ENCODE measurements around the gene SLC16A11.
"Not testable (repeated sequence)": the region's sequence is repeated elsewhere in the genome, so short reads cannot be mapped to it uniquely, and the experiment has no call there.

SLC16A11 gene

GRCh38 chr17:7058831-7059447 is 15.0 kb upstream of the SLC16A11 start:
- no peak overlapping the region for H3K4me3 ChIP-seq (ENCODE audit: low read depth, low read length)

- no peak overlapping the region for H3K4me3 ChIP-seq (ENCODE audit: low read depth, low read length)
Observed at GRCh38 chr17:7056386-7056785, 12.5 kb upstream of the SLC16A11 start.

- H3K4me3 ChIP-seq (ENCODE audit: low read depth, low read length) = not testable (repeated sequence)
Observed at GRCh38 chr17:7050583-7050982, 6.7 kb upstream of the SLC16A11 start.

DNA sequence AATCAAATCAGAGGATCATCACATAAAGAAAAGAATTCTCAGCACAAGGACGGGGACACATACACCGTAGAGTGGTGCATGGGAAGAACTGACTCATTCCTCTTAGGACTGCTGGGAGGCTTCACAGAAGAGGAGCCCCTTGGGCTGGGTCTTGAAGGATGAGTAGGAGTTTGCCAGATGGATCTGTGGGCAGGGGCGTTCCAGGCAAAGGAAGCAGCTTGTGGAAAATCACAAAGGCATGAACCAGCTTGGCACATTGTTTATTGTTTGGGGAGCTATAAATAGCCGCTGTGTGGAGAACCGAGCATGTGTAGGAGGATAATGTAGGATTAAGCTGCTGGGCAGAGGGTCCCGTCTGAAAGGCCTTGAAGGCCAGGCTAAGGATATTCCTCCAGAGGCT is 5.1 kb upstream of the SLC16A11 start:
- no peak overlapping the region for H3K4me3 ChIP-seq (ENCODE audit: low read depth, low read length)

DNA sequence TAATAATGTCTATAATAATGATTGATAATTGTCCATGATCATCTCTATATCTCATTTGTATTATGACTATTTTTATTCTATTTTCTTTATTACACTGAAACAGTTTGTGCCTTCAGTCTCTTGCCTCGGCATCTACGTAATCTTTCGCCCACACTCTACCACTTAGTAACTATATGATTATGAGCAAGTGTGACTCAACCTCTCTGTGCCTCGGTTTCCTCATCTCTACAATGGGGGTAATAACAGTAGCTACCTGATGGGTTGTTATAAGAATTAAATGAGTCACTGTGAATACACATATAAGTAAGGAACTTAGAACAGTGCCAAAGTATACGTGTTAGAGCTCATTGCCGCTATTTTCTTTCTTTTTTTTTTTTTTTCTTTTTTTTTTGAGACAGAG is 3.7 kb upstream of the SLC16A11 start:
- H3K4me3 ChIP-seq (ENCODE audit: low read depth, low read length) = no peak overlapping the region

GRCh38 chr17:7046725-7047397 is 3.0 kb upstream of the SLC16A11 start:
- H3K4me3 ChIP-seq (ENCODE audit: low read depth, low read length) = peak overlapping the region; percentile 21

DNA sequence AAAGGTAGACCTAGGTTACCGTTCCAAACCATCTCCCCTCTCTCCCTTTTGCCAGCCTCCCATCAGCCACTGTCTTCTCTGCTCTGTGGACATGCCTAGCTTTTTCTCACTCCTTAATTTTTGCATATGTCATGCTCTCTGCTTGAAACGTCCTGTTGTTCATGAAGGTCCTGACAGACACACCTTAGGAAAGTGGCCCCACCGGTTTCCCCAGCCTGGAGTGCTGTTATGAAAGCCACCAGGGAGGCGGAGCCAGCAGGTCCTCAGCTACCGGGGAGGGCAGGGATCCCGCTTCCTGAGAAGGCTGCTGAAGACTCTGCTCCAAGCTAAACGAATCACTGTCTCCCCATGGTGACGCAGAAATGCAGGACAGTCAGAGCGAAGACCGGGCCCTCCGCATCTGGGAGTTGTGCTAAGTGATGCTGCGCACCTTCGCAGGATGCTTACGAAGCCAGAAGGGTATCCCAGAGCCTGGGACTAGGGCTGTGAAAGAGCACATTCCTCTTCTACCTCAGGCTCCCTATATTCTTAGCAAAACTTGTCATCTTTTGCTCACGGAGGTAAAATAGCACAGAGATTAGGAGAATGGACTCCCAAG is 2.3 kb upstream of the SLC16A11 start:
- peak overlapping the region; percentile 21 for H3K4me3 ChIP-seq (ENCODE audit: low read depth, low read length)

GRCh38 chr17:7045492-7046126 is 1.7 kb upstream of the SLC16A11 start:
- no peak overlapping the region for H3K4me3 ChIP-seq (ENCODE audit: low read depth, low read length)

- H3K4me3 ChIP-seq (ENCODE audit: low read depth, low read length) = peak overlapping the region; percentile 50
Observed at GRCh38 chr17:7043182-7043496, 753 bp downstream of the SLC16A11 start.

GRCh38 chr17:7042501-7043181 is 1.3 kb downstream of the SLC16A11 start:
- H3K4me3 ChIP-seq (ENCODE audit: low read depth, low read length) = peak overlapping the region; percentile 50

GRCh38 chr17:7041607-7042500 is 2.0 kb downstream of the SLC16A11 start:
- peak overlapping the region; percentile 50 for H3K4me3 ChIP-seq (ENCODE audit: low read depth, low read length)

DNA sequence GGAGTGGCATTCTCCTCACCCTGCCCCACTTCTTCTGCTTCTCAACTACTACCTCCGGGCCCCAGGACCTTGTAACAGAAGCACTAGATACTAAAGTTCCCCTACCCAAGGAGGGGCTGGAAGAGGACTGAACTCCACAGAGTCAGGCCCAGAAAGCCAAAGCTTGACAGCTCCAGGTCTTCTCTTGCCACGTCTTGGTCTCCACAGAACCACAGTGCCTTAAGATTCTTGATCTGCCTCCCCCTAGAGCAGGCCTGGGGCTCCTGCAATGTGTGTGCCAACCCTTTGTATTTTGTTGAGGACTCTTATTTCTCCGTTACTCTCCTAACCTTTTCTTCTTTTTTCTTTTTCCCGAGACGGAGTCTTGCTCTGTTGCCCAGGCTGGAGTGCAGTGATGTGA is 4.1 kb downstream of the SLC16A11 start:
- no peak overlapping the region for H3K4me3 ChIP-seq (ENCODE audit: low read depth, low read length)

DNA sequence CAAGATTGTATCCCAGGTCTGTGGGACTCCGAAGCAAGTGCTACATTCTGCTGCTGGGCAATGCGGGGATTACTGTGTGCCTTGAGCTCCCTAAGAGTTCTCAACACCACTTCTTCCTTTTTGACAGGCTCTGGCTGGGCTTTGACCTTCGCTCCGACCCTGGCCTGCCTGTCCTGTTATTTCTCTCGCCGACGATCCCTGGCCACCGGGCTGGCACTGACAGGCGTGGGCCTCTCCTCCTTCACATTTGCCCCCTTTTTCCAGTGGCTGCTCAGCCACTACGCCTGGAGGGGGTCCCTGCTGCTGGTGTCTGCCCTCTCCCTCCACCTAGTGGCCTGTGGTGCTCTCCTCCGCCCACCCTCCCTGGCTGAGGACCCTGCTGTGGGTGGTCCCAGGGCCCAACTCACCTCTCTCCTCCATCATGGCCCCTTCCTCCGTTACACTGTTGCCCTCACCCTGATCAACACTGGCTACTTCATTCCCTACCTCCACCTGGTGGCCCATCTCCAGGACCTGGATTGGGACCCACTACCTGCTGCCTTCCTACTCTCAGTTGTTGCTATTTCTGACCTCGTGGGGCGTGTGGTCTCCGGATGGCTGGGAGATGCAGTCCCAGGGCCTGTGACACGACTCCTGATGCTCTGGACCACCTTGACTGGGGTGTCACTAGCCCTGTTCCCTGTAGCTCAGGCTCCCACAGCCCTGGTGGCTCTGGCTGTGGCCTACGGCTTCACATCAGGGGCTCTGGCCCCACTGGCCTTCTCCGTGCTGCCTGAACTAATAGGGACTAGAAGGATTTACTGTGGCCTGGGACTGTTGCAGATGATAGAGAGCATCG is 5.6 kb downstream of the SLC16A11 start:
- no peak overlapping the region for H3K4me3 ChIP-seq (ENCODE audit: low read depth, low read length)

- H3K4me3 ChIP-seq (ENCODE audit: low read depth, low read length) = peak within 1 kb of the TSS; percentile 73
Observed at GRCh38 chr17:7035591-7036368, 8.1 kb downstream of the SLC16A11 start, which contains the start of gene SLC16A13. Gene SLC16A13, plus strand, starts transcription at chr17:7036015. Its CDS starts 368 bp downstream, at chr17:7036383.

- H3K4me3 ChIP-seq (ENCODE audit: low read depth, low read length) = peak overlapping the region; percentile 73
Observed at GRCh38 chr17:7034955-7035590, 8.8 kb downstream of the SLC16A11 start.

- H3K4me3 ChIP-seq (ENCODE audit: low read depth, low read length) = no peak overlapping the region
Observed at GRCh38 chr17:7029659-7030058, 14.2 kb downstream of the SLC16A11 start.

GRCh38 chr17:7029096-7029495 is 14.8 kb downstream of the SLC16A11 start:
- no peak overlapping the region for H3K4me3 ChIP-seq (ENCODE audit: low read depth, low read length)

- no peak overlapping the region for H3K4me3 ChIP-seq (ENCODE audit: low read depth, low read length)
Observed at GRCh38 chr17:7027335-7027734, 16.6 kb downstream of the SLC16A11 start.

Data from iPS-11a (cell line).